ENCODE data around the gene CROCC. TPM values are rescaled to one million over a fixed set of nuclear protein-coding genes. Genes with fewer than 3 reads are reported as not detected.
"Not testable (repeated sequence)": the region's sequence is repeated elsewhere in the genome, so short reads cannot be mapped to it uniquely, and the experiment has no call there.

CROCC gene
- total RNA-seq, 3 donors from 2014 or later = 15.5 to 43.9 (median 24.7) TPM

- intact Hi-C loops (cut with DNase I; ENCODE audit: low total_unique reads) = no loop called here
- H3K36me3 ChIP-seq = no peaks in the 10 kb centered on the region
- H3K4me3 ChIP-seq = no peak overlapping the region
- H3K9me3 ChIP-seq = no peaks in the 10 kb centered on the region
- no peaks in the 10 kb centered on the region for H3K4me1 ChIP-seq
- TF ChIP-seq POLR2AphosphoS5 (IDR thresholded peaks at IDR 0.05) = no peak
- no peak for TF ChIP-seq CTCF (IDR thresholded peaks at IDR 0.05)
- TF ChIP-seq POLR2A (IDR thresholded peaks at IDR 0.05) = no peak
- DNase-seq (ENCODE audit: low spot score in 2 of 2) = no peak
- no peak overlapping the region for H3K27ac ChIP-seq
- no peaks in the 10 kb centered on the region for H3K27me3 ChIP-seq
These were observed 34.7 kb upstream of the CROCC start for GRCh38 chr1:16886860-16887605.

- peak; percentile 77 to 81 for DNase-seq (ENCODE audit: low spot score in 2 of 2)
- peak overlapping the region; percentile 53 to 74 (median 57) for H3K4me3 ChIP-seq
- H3K36me3 ChIP-seq = no peaks in the 10 kb centered on the region
- H3K27ac ChIP-seq = peak overlapping the region; percentile 89 to 90
- peak in 2 of 3 donors; percentile 41 to 68 for TF ChIP-seq POLR2AphosphoS5 (IDR thresholded peaks at IDR 0.05)
- TF ChIP-seq CTCF (IDR thresholded peaks at IDR 0.05) = no peak
- intact Hi-C loops (cut with DNase I; ENCODE audit: low total_unique reads) = no loop called here
- no peaks in the 10 kb centered on the region for H3K9me3 ChIP-seq
- no peaks in the 10 kb centered on the region for H3K4me1 ChIP-seq
- no peaks in the 10 kb centered on the region for H3K27me3 ChIP-seq
These were observed 32.6 kb upstream of the CROCC start for GRCh38 chr1:16888860-16889816.

- H3K4me1 ChIP-seq; H3K4me3 ChIP-seq; H3K9me3 ChIP-seq; DNase-seq (ENCODE audit: low spot score in 2 of 2); H3K27ac ChIP-seq; intact Hi-C loops (cut with DNase I; ENCODE audit: low total_unique reads); H3K27me3 ChIP-seq; H3K36me3 ChIP-seq: not testable (repeated sequence)
These were observed 31.2 kb upstream of the CROCC start for GRCh38 chr1:16890539-16891021.

- H3K36me3 ChIP-seq; DNase-seq (ENCODE audit: low spot score in 2 of 2): not testable (repeated sequence)
These were observed 30.7 kb upstream of the CROCC start for GRCh38 chr1:16891057-16891456.

GRCh38 chr1:16892978-16893525 lies 28.7 kb upstream of the CROCC start:
- H3K36me3 ChIP-seq; H3K9me3 ChIP-seq; H3K4me1 ChIP-seq; H3K4me3 ChIP-seq; intact Hi-C loops (cut with DNase I; ENCODE audit: low total_unique reads); DNase-seq (ENCODE audit: low spot score in 2 of 2); H3K27me3 ChIP-seq; H3K27ac ChIP-seq: not testable (repeated sequence)

More at GRCh38 chr1:16891057-16891456, 30.7 kb upstream of the CROCC start:
- H3K27ac ChIP-seq; intact Hi-C loops (cut with DNase I; ENCODE audit: low total_unique reads); H3K4me3 ChIP-seq; H3K9me3 ChIP-seq; H3K27me3 ChIP-seq; H3K4me1 ChIP-seq: not testable (repeated sequence)

- H3K36me3 ChIP-seq; H3K4me3 ChIP-seq; DNase-seq (ENCODE audit: low spot score in 2 of 2); H3K9me3 ChIP-seq; H3K27ac ChIP-seq; H3K27me3 ChIP-seq; H3K4me1 ChIP-seq; intact Hi-C loops (cut with DNase I; ENCODE audit: low total_unique reads): not testable (repeated sequence)
These were observed 27.9 kb upstream of the CROCC start for GRCh38 chr1:16893796-16894195.

- H3K36me3 ChIP-seq; DNase-seq (ENCODE audit: low spot score in 2 of 2); H3K9me3 ChIP-seq; H3K27ac ChIP-seq; H3K4me1 ChIP-seq; intact Hi-C loops (cut with DNase I; ENCODE audit: low total_unique reads); H3K27me3 ChIP-seq; H3K4me3 ChIP-seq: not testable (repeated sequence)
These were observed 27.4 kb upstream of the CROCC start for GRCh38 chr1:16894338-16894737.

- H3K36me3 ChIP-seq; intact Hi-C loops (cut with DNase I; ENCODE audit: low total_unique reads); DNase-seq (ENCODE audit: low spot score in 2 of 2); H3K9me3 ChIP-seq; H3K4me1 ChIP-seq; H3K27me3 ChIP-seq: not testable (repeated sequence)
- H3K4me3 ChIP-seq = peak overlapping the region in 2 of 3 donors; percentile 45 to 59
- peak overlapping the region; percentile 92 to 97 for H3K27ac ChIP-seq
These were observed 26.5 kb upstream of the CROCC start for GRCh38 chr1:16895233-16895597.
